T-helper 1 cell treated with Interleukin-12 subunit alpha and Interleukin-12 subunit beta and Interleukin-4 antibody, amounts not matched to agents 30 μg/mL and 1 μg/mL, for 36 hours (primary cell): ENCODE results near the gene MKLN1.
A peak's percentile ranks its signal among the peaks of the same experiment; 100 is the strongest.

Experiments
- H3K27ac Mint-ChIP-seq: one replicate; pipeline ENCODE4 v1.8.0; 2021; ENCODE audit warnings: mild to moderate bottlenecking, mixed read lengths
- H3K27me3 Mint-ChIP-seq: one replicate; pipeline ENCODE4 v1.8.0; 2021; ENCODE audit warnings: low read depth, mixed read lengths
- H3K36me3 Mint-ChIP-seq: one replicate; pipeline ENCODE4 v1.8.0; 2021; ENCODE audit warnings: low read depth, mixed read lengths
- H3K4me1 Mint-ChIP-seq: one replicate; pipeline ENCODE4 v1.8.0; 2021; ENCODE audit warnings: low read depth, mixed read lengths
- H3K4me3 Mint-ChIP-seq: one replicate; pipeline ENCODE4 v1.8.0; 2021; ENCODE audit warnings: mild to moderate bottlenecking, moderate library complexity, mixed read lengths
- H3K9me3 Mint-ChIP-seq: one replicate; pipeline ENCODE4 v1.8.0; 2021; ENCODE audit warnings: mixed read lengths

Gene MKLN1

GRCh38 chr7:131383417-131384285 lies 56.0 kb downstream of the MKLN1 start:
- H3K27ac Mint-ChIP-seq: peak overlapping the region; percentile 8
- peaks cover 12% of the 10 kb centered on the region for H3K4me1 Mint-ChIP-seq
- no peak overlapping the region for H3K4me3 Mint-ChIP-seq
- H3K9me3 Mint-ChIP-seq: no peaks in the 10 kb centered on the region
- H3K36me3 Mint-ChIP-seq: peaks cover 2% of the 10 kb centered on the region
- no peaks in the 10 kb centered on the region for H3K27me3 Mint-ChIP-seq

- Mint-ChIP-seq H3K27ac (no peak overlapping the region), H3K36me3 (peaks cover 2% of the 10 kb centered on the region), H3K4me1 (peaks cover 12% of the 10 kb centered on the region), H3K4me3 (no peak overlapping the region), H3K27me3 (no peaks in the 10 kb centered on the region), H3K9me3 (no peaks in the 10 kb centered on the region)
Observed at GRCh38 chr7:131384286-131384635, 56.6 kb downstream of the MKLN1 start.

- H3K4me1 Mint-ChIP-seq: peaks cover 10% of the 10 kb centered on the region
Observed at GRCh38 chr7:131385039-131385605, 57.4 kb downstream of the MKLN1 start.

GRCh38 chr7:131388126-131388525 lies 60.5 kb downstream of the MKLN1 start:
- H3K4me1 Mint-ChIP-seq: peaks cover 12% of the 10 kb centered on the region
- H3K36me3 Mint-ChIP-seq: peaks cover 3% of the 10 kb centered on the region
- no peak overlapping the region for H3K27ac Mint-ChIP-seq
- H3K27me3 Mint-ChIP-seq: no peaks in the 10 kb centered on the region
- H3K9me3 Mint-ChIP-seq: no peaks in the 10 kb centered on the region
- no peak overlapping the region for H3K4me3 Mint-ChIP-seq

More at GRCh38 chr7:131385039-131385605, 57.4 kb downstream of the MKLN1 start:
- H3K9me3 Mint-ChIP-seq: no peaks in the 10 kb centered on the region
- no peak overlapping the region for H3K4me3 Mint-ChIP-seq
- no peak overlapping the region for H3K27ac Mint-ChIP-seq
- H3K27me3 Mint-ChIP-seq: no peaks in the 10 kb centered on the region
- H3K36me3 Mint-ChIP-seq: peaks cover 2% of the 10 kb centered on the region

- Mint-ChIP-seq H3K36me3 (peaks cover 3% of the 10 kb centered on the region), H3K4me3 (no peak overlapping the region), H3K4me1 (peaks cover 7% of the 10 kb centered on the region), H3K27ac (no peak overlapping the region), H3K27me3 (no peaks in the 10 kb centered on the region), H3K9me3 (no peaks in the 10 kb centered on the region)
Observed at GRCh38 chr7:131390275-131390674, 62.6 kb downstream of the MKLN1 start.

GRCh38 chr7:131391145-131391544 lies 63.5 kb downstream of the MKLN1 start:
- H3K27me3 Mint-ChIP-seq: no peaks in the 10 kb centered on the region
- H3K36me3 Mint-ChIP-seq: peaks cover 3% of the 10 kb centered on the region
- H3K4me3 Mint-ChIP-seq: no peak overlapping the region
- H3K4me1 Mint-ChIP-seq: peaks cover 7% of the 10 kb centered on the region
- no peak overlapping the region for H3K27ac Mint-ChIP-seq
- no peaks in the 10 kb centered on the region for H3K9me3 Mint-ChIP-seq

GRCh38 chr7:131400681-131401176 lies 73.1 kb downstream of the MKLN1 start:
- Mint-ChIP-seq H3K4me3 (no peak overlapping the region), H3K4me1 (no peaks in the 10 kb centered on the region), H3K9me3 (peaks cover 16% of the 10 kb centered on the region), H3K36me3 (peaks cover 45% of the 10 kb centered on the region), H3K27ac (peak overlapping the region; percentile 10), H3K27me3 (no peaks in the 10 kb centered on the region)

GRCh38 chr7:131401194-131401593 lies 73.5 kb downstream of the MKLN1 start:
- Mint-ChIP-seq H3K9me3 (peaks cover 16% of the 10 kb centered on the region), H3K27ac (no peak overlapping the region), H3K4me3 (no peak overlapping the region), H3K4me1 (no peaks in the 10 kb centered on the region), H3K27me3 (no peaks in the 10 kb centered on the region), H3K36me3 (peaks cover 45% of the 10 kb centered on the region)

- Mint-ChIP-seq H3K4me1 (peaks cover 2% of the 10 kb centered on the region), H3K9me3 (peaks cover 16% of the 10 kb centered on the region), H3K27ac (no peak overlapping the region), H3K36me3 (peaks cover 43% of the 10 kb centered on the region), H3K4me3 (no peak overlapping the region), H3K27me3 (no peaks in the 10 kb centered on the region)
Observed at GRCh38 chr7:131403322-131403721, 75.6 kb downstream of the MKLN1 start.

GRCh38 chr7:131404226-131404911 lies 76.7 kb downstream of the MKLN1 start:
- peaks cover 16% of the 10 kb centered on the region for H3K9me3 Mint-ChIP-seq
- no peak overlapping the region for H3K4me3 Mint-ChIP-seq
- H3K4me1 Mint-ChIP-seq: peaks cover 4% of the 10 kb centered on the region
- no peaks in the 10 kb centered on the region for H3K27me3 Mint-ChIP-seq
- peaks cover 39% of the 10 kb centered on the region for H3K36me3 Mint-ChIP-seq
- H3K27ac Mint-ChIP-seq: no peak overlapping the region

- no peaks in the 10 kb centered on the region for H3K9me3 Mint-ChIP-seq
- no peak overlapping the region for H3K27ac Mint-ChIP-seq
Observed at GRCh38 chr7:131409129-131409766, 81.6 kb downstream of the MKLN1 start.

GRCh38 chr7:131412031-131412430 lies 84.4 kb downstream of the MKLN1 start:
- H3K36me3 Mint-ChIP-seq: peaks cover 14% of the 10 kb centered on the region

More at GRCh38 chr7:131409129-131409766, 81.6 kb downstream of the MKLN1 start:
- H3K36me3 Mint-ChIP-seq: peaks cover 13% of the 10 kb centered on the region
- no peaks in the 10 kb centered on the region for H3K27me3 Mint-ChIP-seq
- H3K4me1 Mint-ChIP-seq: peaks cover 4% of the 10 kb centered on the region
- no peak overlapping the region for H3K4me3 Mint-ChIP-seq

GRCh38 chr7:131413711-131414110 lies 86.0 kb downstream of the MKLN1 start:
- H3K4me1 Mint-ChIP-seq: peaks cover 4% of the 10 kb centered on the region
- no peaks in the 10 kb centered on the region for H3K27me3 Mint-ChIP-seq
- no peak overlapping the region for H3K4me3 Mint-ChIP-seq
- no peaks in the 10 kb centered on the region for H3K9me3 Mint-ChIP-seq
- H3K27ac Mint-ChIP-seq: no peak overlapping the region
- peaks cover 21% of the 10 kb centered on the region for H3K36me3 Mint-ChIP-seq

More at GRCh38 chr7:131412031-131412430, 84.4 kb downstream of the MKLN1 start:
- H3K27me3 Mint-ChIP-seq: no peaks in the 10 kb centered on the region
- H3K27ac Mint-ChIP-seq: no peak overlapping the region
- H3K4me3 Mint-ChIP-seq: no peak overlapping the region
- no peaks in the 10 kb centered on the region for H3K9me3 Mint-ChIP-seq
- H3K4me1 Mint-ChIP-seq: peaks cover 3% of the 10 kb centered on the region

- Mint-ChIP-seq H3K36me3 (peaks cover 12% of the 10 kb centered on the region), H3K27ac (no peak overlapping the region), H3K27me3 (no peaks in the 10 kb centered on the region), H3K4me3 (no peak overlapping the region), H3K4me1 (peaks cover 2% of the 10 kb centered on the region), H3K9me3 (no peaks in the 10 kb centered on the region)
Observed at GRCh38 chr7:131424219-131424822, 96.6 kb downstream of the MKLN1 start.
